ENCODE results near the gene GPR61. TPM values are rescaled to one million over a fixed set of nuclear protein-coding genes. Genes with fewer than 3 reads are reported as not detected.

GPR61 gene
- total RNA-seq, 6 experiments from 2014 or later = not detected

DNA sequence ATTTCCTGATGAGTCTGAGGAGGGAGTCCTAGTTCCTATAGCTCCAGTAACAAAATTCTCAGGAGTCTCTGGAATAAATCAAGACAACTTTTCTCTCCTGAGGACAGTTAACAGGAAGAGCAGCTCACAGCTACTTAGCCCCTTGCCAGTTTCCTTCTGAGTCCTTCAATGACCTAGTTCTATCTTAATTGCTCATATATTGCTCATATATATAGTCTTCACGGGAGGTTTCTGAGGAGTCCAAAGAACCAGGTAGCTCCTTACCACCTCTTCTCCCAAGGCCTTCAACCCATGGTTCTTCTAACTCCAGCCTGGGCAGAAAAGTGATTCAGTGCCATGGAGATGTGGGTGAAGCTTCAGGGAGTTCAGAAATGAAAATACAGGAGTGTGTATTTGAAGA lies 34.7 kb upstream of the GPR61 start:
- intact Hi-C loops (cut with DNase I) = no loop called here
- Histone ChIP-seq H3K27me3 (no peaks in the 10 kb centered on the region), H3K4me1 (peaks cover 0 to 2% (median under 1%) of the 10 kb centered on the region in 4 donors), H3K4me3 (no peak overlapping the region), H3K27ac (no peak overlapping the region), H3K36me3 (no peaks in the 10 kb centered on the region), H3K9me3 (no peaks in the 10 kb centered on the region)
- DNase-seq (no peak), ATAC-seq (no peak)
- TF ChIP-seq POLR2A (IDR thresholded peaks at IDR 0.05) = no peak
- TF ChIP-seq, protein P1, sequence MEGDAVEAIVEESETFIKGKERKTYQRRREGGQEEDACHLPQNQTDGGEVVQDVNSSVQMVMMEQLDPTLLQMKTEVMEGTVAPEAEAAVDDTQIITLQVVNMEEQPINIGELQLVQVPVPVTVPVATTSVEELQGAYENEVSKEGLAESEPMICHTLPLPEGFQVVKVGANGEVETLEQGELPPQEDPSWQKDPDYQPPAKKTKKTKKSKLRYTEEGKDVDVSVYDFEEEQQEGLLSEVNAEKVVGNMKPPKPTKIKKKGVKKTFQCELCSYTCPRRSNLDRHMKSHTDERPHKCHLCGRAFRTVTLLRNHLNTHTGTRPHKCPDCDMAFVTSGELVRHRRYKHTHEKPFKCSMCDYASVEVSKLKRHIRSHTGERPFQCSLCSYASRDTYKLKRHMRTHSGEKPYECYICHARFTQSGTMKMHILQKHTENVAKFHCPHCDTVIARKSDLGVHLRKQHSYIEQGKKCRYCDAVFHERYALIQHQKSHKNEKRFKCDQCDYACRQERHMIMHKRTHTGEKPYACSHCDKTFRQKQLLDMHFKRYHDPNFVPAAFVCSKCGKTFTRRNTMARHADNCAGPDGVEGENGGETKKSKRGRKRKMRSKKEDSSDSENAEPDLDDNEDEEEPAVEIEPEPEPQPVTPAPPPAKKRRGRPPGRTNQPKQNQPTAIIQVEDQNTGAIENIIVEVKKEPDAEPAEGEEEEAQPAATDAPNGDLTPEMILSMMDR (IDR thresholded peaks at IDR 0.05) = no peak
- 80% methylated on average over 1 of the region's 1 CpG for WGBS (ENCODE audit: insufficient coverage, low coverage, low lambda C conversion rate, missing lambda C conversion rate)

DNA sequence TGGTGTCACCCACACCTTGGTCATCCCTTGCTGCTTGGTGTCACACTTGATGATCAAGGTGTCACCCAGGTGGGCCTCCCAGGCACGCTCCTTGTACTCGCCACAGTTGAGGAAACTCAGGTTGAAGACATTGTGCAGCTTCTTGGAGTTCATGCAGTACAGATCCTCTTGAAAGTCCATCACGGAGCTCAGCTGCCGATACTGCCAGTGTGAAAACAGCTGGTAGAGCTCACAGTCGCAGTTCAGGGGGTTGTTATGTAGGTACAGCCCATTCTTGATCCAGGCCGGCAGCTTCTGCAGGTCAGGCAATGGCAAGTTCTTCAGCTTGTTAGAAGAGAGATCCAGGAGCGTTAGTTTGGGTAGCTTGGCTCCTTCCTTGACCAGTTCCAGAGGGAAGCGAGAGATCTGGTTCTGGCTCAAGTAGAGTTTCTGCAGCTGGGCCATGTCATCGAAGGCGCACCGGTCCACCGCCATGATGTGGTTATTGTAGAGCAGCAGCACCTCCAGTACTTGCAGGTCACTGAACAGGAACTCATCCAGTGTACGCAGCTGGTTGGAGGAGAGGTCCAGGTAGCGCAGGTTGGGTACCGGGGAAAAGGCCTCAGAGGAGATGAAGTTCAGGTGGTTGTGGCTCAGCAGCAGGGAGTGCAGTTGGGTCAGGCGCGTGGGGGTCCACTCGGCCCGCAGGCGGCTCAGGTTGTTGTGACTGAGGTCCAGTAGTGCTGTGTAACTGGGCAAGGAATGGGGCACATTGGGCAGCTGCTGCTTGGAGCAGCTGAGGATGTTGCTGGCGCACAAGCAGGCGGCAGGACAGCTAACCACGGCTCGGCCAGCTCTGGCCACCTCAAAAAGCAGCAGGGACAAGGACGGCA lies 31.4 kb upstream of the GPR61 start:
- DNase-seq = no peak
- 87% methylated on average over 17 of the region's 25 CpGs for WGBS (ENCODE audit: insufficient coverage, low coverage, low lambda C conversion rate, missing lambda C conversion rate)
- Histone ChIP-seq H3K36me3 (no peaks in the 10 kb centered on the region), H3K27me3 (no peaks in the 10 kb centered on the region), H3K4me3 (no peak overlapping the region), H3K9me3 (no peaks in the 10 kb centered on the region), H3K4me1 (peaks cover 0 to 3% (median 1%) of the 10 kb centered on the region in 4 donors), H3K27ac (no peak overlapping the region)
- TF ChIP-seq POLR2A (IDR thresholded peaks at IDR 0.05) = no peak
- TF ChIP-seq, protein P1 (IDR thresholded peaks at IDR 0.05) = no peak
- intact Hi-C loops (cut with DNase I) = no loop called here
- ATAC-seq = no peak

DNA sequence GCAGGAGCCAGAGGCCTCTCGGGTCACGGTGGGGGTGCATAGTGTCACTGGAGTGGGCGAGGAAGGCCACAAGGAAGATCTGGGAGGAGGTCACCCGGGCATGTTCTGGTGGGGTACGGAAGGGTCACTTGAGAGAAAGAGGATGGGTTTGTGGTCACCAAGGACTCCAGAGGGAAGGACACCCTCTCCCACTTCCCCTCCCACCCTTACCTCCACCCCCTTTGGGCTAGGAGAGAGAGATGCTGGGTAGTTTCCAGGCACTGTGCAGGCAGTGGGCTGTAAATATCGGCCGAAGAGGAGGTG lies 30.8 kb upstream of the GPR61 start:
- ATAC-seq = no peak
- no peaks in the 10 kb centered on the region for H3K36me3 ChIP-seq
- intact Hi-C loops (cut with DNase I) = no loop called here
- H3K9me3 ChIP-seq = no peaks in the 10 kb centered on the region
- H3K4me3 ChIP-seq = peak overlapping the region; percentile 66 to 85 (median 73)
- WGBS (ENCODE audit: insufficient coverage, low coverage, low lambda C conversion rate, missing lambda C conversion rate) = 57% methylated on average over 4 of the region's 7 CpGs
- no peak for DNase-seq
- H3K27me3 ChIP-seq = no peaks in the 10 kb centered on the region
- H3K27ac ChIP-seq = no peak overlapping the region
- H3K4me1 ChIP-seq = peaks cover 0 to 3% (median 1%) of the 10 kb centered on the region in 4 donors
- TF ChIP-seq POLR2A (IDR thresholded peaks at IDR 0.05) = no peak
- TF ChIP-seq, protein P1 (IDR thresholded peaks at IDR 0.05) = no peak

DNA sequence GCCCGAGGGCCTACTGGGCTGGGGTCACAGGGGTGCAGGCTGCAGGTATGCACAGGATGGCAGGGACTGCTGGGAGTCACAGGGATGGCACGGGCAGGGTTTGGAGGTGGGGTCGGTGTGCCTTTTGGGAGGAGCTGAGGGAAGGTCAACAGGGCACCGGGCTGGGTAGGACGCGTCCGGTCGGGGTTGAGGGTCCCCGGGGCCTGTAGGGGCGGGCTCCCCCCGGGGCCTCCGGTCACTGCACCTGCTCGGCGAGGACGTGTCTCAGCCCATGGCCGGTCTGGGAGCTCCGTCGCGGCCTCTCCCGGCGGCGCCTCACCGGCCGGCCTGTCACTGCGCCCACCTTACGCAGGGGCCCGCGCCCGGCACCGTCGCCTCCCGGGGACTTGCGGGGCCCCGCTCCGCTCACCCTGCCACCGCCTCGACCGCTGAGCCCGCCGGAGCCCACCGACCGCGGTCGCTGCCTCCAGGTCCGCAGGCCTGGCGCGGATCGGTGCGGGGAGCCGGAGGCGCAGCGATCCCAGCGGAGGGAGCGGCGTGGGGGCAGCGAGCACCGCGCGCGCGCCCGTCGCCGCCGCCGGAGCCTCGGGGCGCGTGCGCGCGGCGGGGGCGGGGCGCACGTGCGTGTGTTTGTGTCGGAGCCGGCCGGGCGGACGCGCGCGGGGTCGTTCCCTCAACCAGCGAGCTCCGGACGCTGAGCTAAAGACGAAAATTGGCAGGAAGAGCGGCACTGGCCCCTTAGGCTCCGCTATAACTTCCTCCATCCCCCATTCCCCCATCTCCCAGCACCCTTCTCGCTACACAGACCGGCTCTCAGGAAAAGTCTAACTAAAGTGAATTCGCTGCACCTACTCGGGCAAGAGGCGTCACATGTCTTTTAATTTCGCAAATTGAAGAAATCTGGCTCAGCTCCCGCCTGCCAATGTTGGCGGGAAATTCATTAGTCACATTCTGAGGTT lies 30.2 kb upstream of the GPR61 start, which contains the start of gene AMIGO1:
TSS of gene AMIGO1 (minus strand) at position 552 of the 959 bp plus-strand sequence. CDS start 815 bp downstream, outside the sequence.
- no peaks in the 10 kb centered on the region for H3K9me3 ChIP-seq
- no peaks in the 10 kb centered on the region for H3K36me3 ChIP-seq
- 1% methylated on average over 15 of the region's 100 CpGs for WGBS (ENCODE audit: insufficient coverage, low coverage, low lambda C conversion rate, missing lambda C conversion rate)
- H3K4me3 ChIP-seq = peak within 1 kb of the TSS; percentile 66 to 85 (median 73)
- no peaks in the 10 kb centered on the region for H3K27me3 ChIP-seq
- DNase-seq = peak; percentile 67 to 68 (median 67)
- TF ChIP-seq, protein P1 (IDR thresholded peaks at IDR 0.05) = no peak
- TF ChIP-seq POLR2A (IDR thresholded peaks at IDR 0.05) = peak; percentile 24
- H3K27ac ChIP-seq = no peak within 1 kb of the TSS
- ATAC-seq = peak; percentile 84 to 93 (median 86)
- peaks cover 0 to 3% (median 1%) of the 10 kb centered on the region in 4 donors for H3K4me1 ChIP-seq
- intact Hi-C loops (cut with DNase I) = no loop called here

Measured in right lobe of liver (tissue), 6 donors.